K562 (cell line): Measurements from ENCODE around the gene ZBTB32.
"Not testable (repeated sequence)": the region's sequence is repeated elsewhere in the genome, so short reads cannot be mapped to it uniquely, and the experiment has no call there.

Source experiments
- EP300 ChIP-seq: IDR thresholded peaks from 2 replicates; pipeline ENCODE4 v1.6.1; 2012; ENCODE audit warnings: low read length, improper control_type of control experiment
- POLR3A ChIP-seq: IDR thresholded peaks from 2 replicates; pipeline ENCODE4 v1.6.1; 2011; ENCODE audit warnings: borderline replicate concordance, mild to moderate bottlenecking, moderate library complexity; ENCODE audit not compliant: insufficient read length, insufficient read depth; ENCODE audit errors: extremely low read depth
- USF2 ChIP-seq: sonication (generic); formaldehyde crosslinking; IDR thresholded peaks from 2 replicates; pipeline ENCODE4 v1.5.0; 2020; ENCODE audit warnings: missing genetic modification reagents
- ZNF398 ChIP-seq: fragments of 250-450 bp; sonication (Bioruptor Pico); IDR thresholded peaks from 2 replicates; pipeline ENCODE4 v1.8.0; 2021; ENCODE audit warnings: moderate library complexity, mild to moderate bottlenecking, inconsistent platforms

- TF ChIP-seq POLR3A; EP300; USF2 (CRISPR knock-in tag); ZNF398 (CRISPR knock-in tag): not testable (repeated sequence)
Observed at GRCh38 chr19:35724132-35724531, 19.8 kb downstream of the ZBTB32 start.
